GM19397 (cell line): ENCODE measurements around the gene KIF5A.

ENCODE experiments used
- ATAC-seq: cut with Tn5 transposase; IDR thresholded peaks from one replicate; pipeline ENCODE4 v1.9.1; 2021; ENCODE audit warnings: mild to moderate bottlenecking, moderate library complexity; ENCODE audit not compliant: unreplicated experiment

Gene KIF5A

GRCh38 chr12:57604454-57604991, 54.7 kb downstream of the KIF5A start, which contains the start of gene DTX3:
Gene DTX3, plus strand, starts transcription at chr12:57604824. Its CDS starts 1,694 bp downstream, at chr12:57606518.
- ATAC-seq = peak; percentile 47

GRCh38 chr12:57604992-57605810, 55.4 kb downstream of the KIF5A start:
- peak; percentile 22 for ATAC-seq

GRCh38 chr12:57605811-57606311, 56.0 kb downstream of the KIF5A start:
- no peak for ATAC-seq

GRCh38 chr12:57606399-57606798, 56.6 kb downstream of the KIF5A start:
- ATAC-seq = no peak

- no peak for ATAC-seq
Observed at GRCh38 chr12:57606821-57607220, 57.0 kb downstream of the KIF5A start.

- ATAC-seq = no peak
Observed at GRCh38 chr12:57607958-57608663, 58.3 kb downstream of the KIF5A start.

GRCh38 chr12:57609101-57609780, 59.4 kb downstream of the KIF5A start:
- no peak for ATAC-seq

GRCh38 chr12:57609781-57610553, 60.1 kb downstream of the KIF5A start:
- ATAC-seq = no peak

GRCh38 chr12:57610554-57611107, 60.8 kb downstream of the KIF5A start:
- no peak for ATAC-seq

GRCh38 chr12:57611108-57611826, 61.4 kb downstream of the KIF5A start, which contains the start of gene ARHGEF25:
Gene ARHGEF25, plus strand, starts transcription at chr12:57611435. Its CDS starts 460 bp downstream, at chr12:57611895.
- peak; percentile 40 for ATAC-seq

GRCh38 chr12:57611827-57612710, 62.2 kb downstream of the KIF5A start:
- no peak for ATAC-seq

GRCh38 chr12:57612711-57613426, 63.0 kb downstream of the KIF5A start:
- no peak for ATAC-seq

GRCh38 chr12:57613427-57614109, 63.7 kb downstream of the KIF5A start:
- ATAC-seq = no peak

GRCh38 chr12:57614178-57614947, 64.5 kb downstream of the KIF5A start:
- ATAC-seq = peak; percentile 57

- ATAC-seq = no peak
Observed at GRCh38 chr12:57614948-57615500, 65.2 kb downstream of the KIF5A start.

- ATAC-seq = no peak
Observed at GRCh38 chr12:57615637-57616036, 65.8 kb downstream of the KIF5A start.
